ENCODE data around the gene RDH16.
"Not testable (repeated sequence)": the region's sequence is repeated elsewhere in the genome, so short reads cannot be mapped to it uniquely, and the experiment has no call there.

The RDH16 gene

GRCh38 chr12:56951582-56952339 lies 5.6 kb downstream of the RDH16 start:
- DNase-seq = no peak

GRCh38 chr12:56948881-56949280 lies 8.5 kb downstream of the RDH16 start:
- DNase-seq = no peak

- no peak for DNase-seq
Observed at GRCh38 chr12:56948457-56948777, 9.0 kb downstream of the RDH16 start.

- DNase-seq = no peak
Observed at GRCh38 chr12:56947633-56948456, 9.6 kb downstream of the RDH16 start.

- DNase-seq = no peak
Observed at GRCh38 chr12:56943878-56944277, 13.5 kb downstream of the RDH16 start.

- not testable (repeated sequence) for DNase-seq
Observed at GRCh38 chr12:56943374-56943773, 14.0 kb downstream of the RDH16 start.

GRCh38 chr12:56941299-56942017 lies 15.9 kb downstream of the RDH16 start:
- no peak for DNase-seq

GRCh38 chr12:56940942-56941298 lies 16.5 kb downstream of the RDH16 start:
- not testable (repeated sequence) for DNase-seq

- no peak for DNase-seq
Observed at GRCh38 chr12:56935752-56936151, 21.7 kb downstream of the RDH16 start.

- no peak for DNase-seq
Observed at GRCh38 chr12:56935157-56935556, 22.3 kb downstream of the RDH16 start.

- DNase-seq = no peak
Observed at GRCh38 chr12:56933826-56934625, 23.4 kb downstream of the RDH16 start, which contains the start of gene SDR9C7. TSS of gene SDR9C7 (minus strand) at chr12:56934408. CDS start at chr12:56934261, 147 bp downstream.

GRCh38 chr12:56932867-56933266 lies 24.5 kb downstream of the RDH16 start:
- DNase-seq = no peak

GRCh38 chr12:56932146-56932545 lies 25.3 kb downstream of the RDH16 start:
- no peak for DNase-seq

GRCh38 chr12:56931474-56931978 lies 25.9 kb downstream of the RDH16 start:
- no peak for DNase-seq

GRCh38 chr12:56930241-56930640 lies 27.2 kb downstream of the RDH16 start:
- no peak for DNase-seq

GRCh38 chr12:56929780-56930179 lies 27.6 kb downstream of the RDH16 start:
- no peak for DNase-seq

- no peak for DNase-seq
Observed at GRCh38 chr12:56928262-56928661, 29.1 kb downstream of the RDH16 start.

- no peak for DNase-seq
Observed at GRCh38 chr12:56927281-56927680, 30.1 kb downstream of the RDH16 start.

- DNase-seq = no peak
Observed at GRCh38 chr12:56922031-56922430, 35.4 kb downstream of the RDH16 start.

- no peak for DNase-seq
Observed at GRCh38 chr12:56921346-56921745, 36.1 kb downstream of the RDH16 start.

GRCh38 chr12:56918139-56918538 lies 39.3 kb downstream of the RDH16 start:
- not testable (repeated sequence) for DNase-seq

GRCh38 chr12:56916996-56917333 lies 40.4 kb downstream of the RDH16 start:
- DNase-seq = no peak
